ENCODE results near the gene ATF7. TPM values are rescaled to one million over a fixed set of nuclear protein-coding genes. Genes with fewer than 3 reads are reported as not detected.

The ATF7 gene
- polyA plus RNA-seq, 6 donors from 2014 or later = 12.2 to 18.7 (median 16.2) TPM

- Mint-ChIP-seq H3K27ac (no peak overlapping the region), H3K27me3 (no peaks in the 10 kb centered on the region), H3K36me3 (peaks cover 0 to 3% of the 10 kb centered on the region in 2 donors), H3K4me1 (peaks cover 5 to 19% (median 15%) of the 10 kb centered on the region in 3 donors), H3K9me3 (peaks cover 0 to 2% (median 0%) of the 10 kb centered on the region in 7 donors), H3K4me3 (no peak overlapping the region)
- no peak for ATAC-seq (ENCODE audit: low read depth in 2 of 2)
- no peak for DNase-seq
Measured at GRCh38 chr12:53589423-53589822, 36.8 kb downstream of the ATF7 start.

GRCh38 chr12:53588123-53588522, 38.1 kb downstream of the ATF7 start:
- H3K4me3 Mint-ChIP-seq = no peak overlapping the region
- H3K4me1 Mint-ChIP-seq = peaks cover 5 to 19% (median 11%) of the 10 kb centered on the region in 3 donors
- DNase-seq (no peak), ATAC-seq (ENCODE audit: low read depth in 2 of 2) (no peak)
- H3K9me3 Mint-ChIP-seq = peaks cover 0 to 3% (median 0%) of the 10 kb centered on the region in 7 donors
- H3K36me3 Mint-ChIP-seq = peaks cover 0 to 5% of the 10 kb centered on the region in 2 donors
- H3K27me3 Mint-ChIP-seq = no peaks in the 10 kb centered on the region
- H3K27ac Mint-ChIP-seq = no peak overlapping the region

- H3K27me3 Mint-ChIP-seq = no peaks in the 10 kb centered on the region
- peaks cover 5 to 19% (median 12%) of the 10 kb centered on the region in 3 donors for H3K4me1 Mint-ChIP-seq
- H3K4me3 Mint-ChIP-seq = peak overlapping the region in 1 of 8 donors; percentile 40
- ATAC-seq (ENCODE audit: low read depth in 2 of 2) (no peak), DNase-seq (no peak)
- no peak overlapping the region for H3K27ac Mint-ChIP-seq
- peaks cover 0 to 5% of the 10 kb centered on the region in 2 donors for H3K36me3 Mint-ChIP-seq
- peaks cover 0 to 3% (median 0%) of the 10 kb centered on the region in 7 donors for H3K9me3 Mint-ChIP-seq
Measured at GRCh38 chr12:53586745-53587144, 39.4 kb downstream of the ATF7 start.

- Mint-ChIP-seq H3K4me1 (peaks cover 9 to 18% (median 17%) of the 10 kb centered on the region in 3 donors), H3K36me3 (peaks cover 0 to 10% of the 10 kb centered on the region in 2 donors), H3K9me3 (peaks cover 0 to 3% (median 0%) of the 10 kb centered on the region in 7 donors), H3K27ac (peak overlapping the region in 1 of 6 donors; percentile 17), H3K4me3 (no peak overlapping the region), H3K27me3 (no peaks in the 10 kb centered on the region)
- no peak for ATAC-seq (ENCODE audit: low read depth in 2 of 2)
- DNase-seq = no peak
Measured at GRCh38 chr12:53585448-53586125, 40.6 kb downstream of the ATF7 start.

- Mint-ChIP-seq H3K27me3 (no peaks in the 10 kb centered on the region), H3K4me3 (no peak overlapping the region), H3K4me1 (peaks cover 25 to 30% (median 30%) of the 10 kb centered on the region in 3 donors), H3K9me3 (peaks cover 0 to 2% (median 0%) of the 10 kb centered on the region in 7 donors), H3K36me3 (peaks cover 0 to 12% of the 10 kb centered on the region in 2 donors), H3K27ac (peak overlapping the region in 2 of 6 donors; percentile 44 to 67)
- ATAC-seq (ENCODE audit: low read depth in 2 of 2) = peak; percentile 56 to 77
- no peak for DNase-seq
Measured at GRCh38 chr12:53579545-53579955, 46.6 kb downstream of the ATF7 start.

GRCh38 chr12:53578783-53579182, 47.4 kb downstream of the ATF7 start:
- peak overlapping the region in 1 of 8 donors; percentile 16 for H3K4me3 Mint-ChIP-seq
- DNase-seq (no peak), ATAC-seq (ENCODE audit: low read depth in 2 of 2) (no peak)
- no peaks in the 10 kb centered on the region for H3K9me3 Mint-ChIP-seq
- peaks cover 0 to 9% of the 10 kb centered on the region in 2 donors for H3K36me3 Mint-ChIP-seq
- H3K27ac Mint-ChIP-seq = no peak overlapping the region
- peaks cover 25 to 30% (median 30%) of the 10 kb centered on the region in 3 donors for H3K4me1 Mint-ChIP-seq
- H3K27me3 Mint-ChIP-seq = no peaks in the 10 kb centered on the region

GRCh38 chr12:53577941-53578352, 48.2 kb downstream of the ATF7 start:
- DNase-seq (no peak), ATAC-seq (ENCODE audit: low read depth in 2 of 2) (no peak)
- Mint-ChIP-seq H3K27ac (peak overlapping the region in 2 of 6 donors; percentile 2), H3K36me3 (peaks cover 0 to 9% of the 10 kb centered on the region in 2 donors), H3K27me3 (no peaks in the 10 kb centered on the region), H3K9me3 (no peaks in the 10 kb centered on the region), H3K4me1 (peaks cover 25 to 30% (median 30%) of the 10 kb centered on the region in 3 donors), H3K4me3 (no peak overlapping the region)

GRCh38 chr12:53575502-53576249, 50.5 kb downstream of the ATF7 start:
- Mint-ChIP-seq H3K27me3 (no peaks in the 10 kb centered on the region), H3K36me3 (peaks cover 0 to 8% of the 10 kb centered on the region in 2 donors), H3K4me3 (no peak overlapping the region), H3K9me3 (peaks cover 0 to 2% (median 0%) of the 10 kb centered on the region in 7 donors), H3K27ac (peak overlapping the region in 3 of 6 donors; percentile 4 to 74 (median 26)), H3K4me1 (peaks cover 31 to 36% (median 36%) of the 10 kb centered on the region in 3 donors)
- no peak for ATAC-seq (ENCODE audit: low read depth in 2 of 2)
- no peak for DNase-seq

GRCh38 chr12:53572134-53572758, 53.9 kb downstream of the ATF7 start:
- Mint-ChIP-seq H3K36me3 (peaks cover 0 to 11% of the 10 kb centered on the region in 2 donors), H3K9me3 (peaks cover 0 to 2% (median 0%) of the 10 kb centered on the region in 7 donors), H3K27ac (peak overlapping the region in 5 of 6 donors; percentile 49 to 94 (median 81)), H3K4me1 (peaks cover 23 to 39% (median 27%) of the 10 kb centered on the region in 3 donors), H3K4me3 (peak overlapping the region in 6 of 8 donors; percentile 6 to 72 (median 45)), H3K27me3 (no peaks in the 10 kb centered on the region)
- ATAC-seq (ENCODE audit: low read depth in 2 of 2) (peak in 1 of 2 donors; percentile 49), DNase-seq (no peak)

- no peak for ATAC-seq (ENCODE audit: low read depth in 2 of 2)
- Mint-ChIP-seq H3K27me3 (no peaks in the 10 kb centered on the region), H3K27ac (peak overlapping the region in 2 of 6 donors; percentile 38 to 43), H3K36me3 (peaks cover 0 to 8% of the 10 kb centered on the region in 2 donors), H3K9me3 (peaks cover 0 to 2% (median 0%) of the 10 kb centered on the region in 7 donors), H3K4me3 (no peak overlapping the region), H3K4me1 (peaks cover 19 to 37% (median 22%) of the 10 kb centered on the region in 3 donors)
- no peak for DNase-seq
Measured at GRCh38 chr12:53571295-53571694, 54.9 kb downstream of the ATF7 start.

GRCh38 chr12:53568809-53569557, 57.2 kb downstream of the ATF7 start:
- H3K36me3 Mint-ChIP-seq = peaks cover 0 to 7% of the 10 kb centered on the region in 2 donors
- H3K4me3 Mint-ChIP-seq = no peak overlapping the region
- H3K9me3 Mint-ChIP-seq = peaks cover 0 to 2% (median 0%) of the 10 kb centered on the region in 7 donors
- no peak for ATAC-seq (ENCODE audit: low read depth in 2 of 2)
- H3K4me1 Mint-ChIP-seq = peaks cover 17 to 39% (median 21%) of the 10 kb centered on the region in 3 donors
- no peaks in the 10 kb centered on the region for H3K27me3 Mint-ChIP-seq
- H3K27ac Mint-ChIP-seq = peak overlapping the region in 2 of 6 donors; percentile 33 to 37
- DNase-seq = no peak

- DNase-seq (no peak), ATAC-seq (ENCODE audit: low read depth in 2 of 2) (no peak)
- Mint-ChIP-seq H3K4me1 (peaks cover 17 to 39% (median 21%) of the 10 kb centered on the region in 3 donors), H3K27me3 (no peaks in the 10 kb centered on the region), H3K9me3 (peaks cover 0 to 2% (median 0%) of the 10 kb centered on the region in 7 donors), H3K27ac (peak overlapping the region in 2 of 6 donors; percentile 33 to 37), H3K4me3 (no peak overlapping the region), H3K36me3 (peaks cover under 1 to 7% of the 10 kb centered on the region in 2 donors)
Measured at GRCh38 chr12:53567961-53568808, 58.0 kb downstream of the ATF7 start.
